ENCODE results near the gene ZDHHC23.

DNA sequence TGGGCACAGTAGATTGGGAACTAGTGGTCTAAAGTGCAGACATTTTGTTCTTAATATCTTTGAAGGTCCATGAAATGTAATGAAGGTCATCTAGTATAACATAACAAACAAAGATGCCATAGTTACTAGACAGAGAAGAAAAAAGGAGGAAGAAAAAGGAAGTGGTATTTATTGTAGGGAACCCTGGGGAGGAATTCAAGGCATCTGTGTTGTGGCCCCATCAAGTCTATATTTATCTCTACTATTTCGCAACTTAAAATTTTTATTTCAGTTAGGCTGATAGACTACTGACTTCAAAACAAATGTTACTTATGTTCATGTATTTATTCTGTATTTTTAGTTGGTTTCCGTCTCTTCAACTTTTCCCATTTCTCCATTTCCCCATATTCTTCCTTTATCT is 48.9 kb upstream of the ZDHHC23 start:
- no peak for TF ChIP-seq IKZF1 (conservative IDR thresholded peaks at IDR 0.05)
- TF ChIP-seq, protein P1, sequence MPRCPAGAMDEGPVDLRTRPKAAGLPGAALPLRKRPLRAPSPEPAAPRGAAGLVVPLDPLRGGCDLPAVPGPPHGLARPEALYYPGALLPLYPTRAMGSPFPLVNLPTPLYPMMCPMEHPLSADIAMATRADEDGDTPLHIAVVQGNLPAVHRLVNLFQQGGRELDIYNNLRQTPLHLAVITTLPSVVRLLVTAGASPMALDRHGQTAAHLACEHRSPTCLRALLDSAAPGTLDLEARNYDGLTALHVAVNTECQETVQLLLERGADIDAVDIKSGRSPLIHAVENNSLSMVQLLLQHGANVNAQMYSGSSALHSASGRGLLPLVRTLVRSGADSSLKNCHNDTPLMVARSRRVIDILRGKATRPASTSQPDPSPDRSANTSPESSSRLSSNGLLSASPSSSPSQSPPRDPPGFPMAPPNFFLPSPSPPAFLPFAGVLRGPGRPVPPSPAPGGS (IDR thresholded peaks at IDR 0.05; ENCODE audit: borderline replicate concordance, insufficient read depth, low read depth, low read length, poor library complexity, severe bottlenecking), result no peak
